GM18907 (cell line): ENCODE results near the gene ITPRIP.

Source experiments
- ATAC-seq: cut with Tn5 transposase; IDR thresholded peaks from one replicate; pipeline ENCODE4 v1.9.1; 2021; ENCODE audit warnings: mild to moderate bottlenecking, moderate library complexity; ENCODE audit not compliant: unreplicated experiment

ITPRIP gene

DNA sequence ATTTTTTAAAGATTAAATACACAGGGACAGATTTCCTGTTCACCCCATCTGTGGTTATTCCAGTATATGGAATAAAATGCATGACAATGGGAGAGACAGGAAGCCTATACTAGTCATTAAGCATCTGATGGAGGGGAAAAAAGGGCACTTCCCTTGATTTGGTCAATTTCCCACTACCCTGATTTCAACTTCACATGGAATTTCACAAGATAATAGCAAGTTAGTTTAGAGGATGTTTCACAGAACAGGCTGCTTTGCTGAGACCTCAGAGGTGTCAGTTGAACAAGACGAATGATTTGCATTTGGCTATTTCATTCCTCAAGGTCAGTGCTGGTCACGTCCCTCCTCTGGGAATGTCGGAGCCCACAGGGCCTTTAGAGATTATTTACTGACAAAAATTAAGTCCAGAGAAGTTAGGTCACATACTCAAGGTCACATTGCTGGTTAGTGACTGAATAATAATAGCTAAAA is 4.7 kb upstream of the ITPRIP start:
- ATAC-seq = no peak

GRCh38 chr10:104340641-104341040 is 2.4 kb upstream of the ITPRIP start:
- no peak for ATAC-seq

DNA sequence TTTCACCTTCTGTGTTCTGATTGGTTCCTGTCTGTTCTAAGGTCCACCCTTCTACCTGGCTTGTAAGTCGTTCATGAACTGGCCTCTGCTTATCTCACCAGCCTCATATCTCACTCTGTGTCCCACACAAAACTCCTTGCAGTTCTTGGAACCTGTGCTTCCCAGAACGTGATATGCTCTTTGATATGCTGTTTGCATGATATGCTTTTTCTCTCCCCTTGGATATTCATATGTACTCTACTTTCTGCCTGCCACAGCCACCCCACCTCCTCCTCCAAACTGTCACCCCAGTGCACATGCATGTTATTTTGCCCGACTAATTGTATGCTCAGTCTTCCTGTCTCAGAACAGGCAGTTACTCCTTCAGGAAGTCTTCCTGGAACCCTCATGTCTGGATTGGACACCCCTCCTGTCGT is 1.9 kb upstream of the ITPRIP start:
- ATAC-seq = no peak

- ATAC-seq = no peak
Measured at GRCh38 chr10:104339469-104340110, 1.3 kb upstream of the ITPRIP start.

GRCh38 chr10:104337521-104337984 is 712 bp downstream of the ITPRIP start:
- peak; percentile 51 for ATAC-seq

GRCh38 chr10:104336821-104337467 is 1.3 kb downstream of the ITPRIP start:
- peak; percentile 23 for ATAC-seq

GRCh38 chr10:104334965-104335650 is 3.2 kb downstream of the ITPRIP start:
- ATAC-seq = no peak

- no peak for ATAC-seq
Measured at GRCh38 chr10:104334561-104334960, 3.7 kb downstream of the ITPRIP start.

GRCh38 chr10:104333728-104334373 is 4.4 kb downstream of the ITPRIP start:
- ATAC-seq = no peak

DNA sequence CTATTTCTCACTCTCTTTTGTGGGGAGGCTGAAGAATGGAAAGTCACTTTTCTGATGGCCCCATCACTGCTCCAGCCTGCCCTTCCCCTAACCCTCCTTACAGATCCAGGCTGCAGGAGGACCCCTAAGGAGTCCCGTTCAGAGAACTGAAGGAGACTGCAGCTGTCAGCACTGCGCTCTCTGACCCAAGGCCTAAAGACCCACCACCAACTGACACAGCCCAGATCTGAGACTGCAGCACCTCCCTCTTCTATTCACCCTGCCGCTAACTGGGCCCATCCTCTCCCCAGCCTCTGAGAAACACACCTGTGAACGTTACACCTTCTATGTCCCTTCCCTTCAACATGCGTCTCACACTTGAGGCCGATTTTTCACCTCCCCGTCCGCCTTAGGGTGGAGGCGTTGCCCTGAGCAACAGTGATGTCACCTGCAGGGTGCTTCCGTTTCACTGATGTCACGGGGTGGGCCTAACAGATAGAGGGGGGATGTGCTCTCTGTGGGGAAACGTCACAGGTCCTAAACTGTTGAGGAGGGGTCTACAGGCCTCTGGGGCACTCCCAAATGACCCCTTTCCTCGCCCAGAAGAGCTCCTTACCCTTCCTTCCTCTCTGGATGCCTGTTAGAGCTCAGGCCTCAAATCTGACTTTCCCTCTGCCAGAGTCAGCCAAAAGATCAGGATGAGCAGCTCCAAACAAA is 5.1 kb downstream of the ITPRIP start:
- no peak for ATAC-seq

DNA sequence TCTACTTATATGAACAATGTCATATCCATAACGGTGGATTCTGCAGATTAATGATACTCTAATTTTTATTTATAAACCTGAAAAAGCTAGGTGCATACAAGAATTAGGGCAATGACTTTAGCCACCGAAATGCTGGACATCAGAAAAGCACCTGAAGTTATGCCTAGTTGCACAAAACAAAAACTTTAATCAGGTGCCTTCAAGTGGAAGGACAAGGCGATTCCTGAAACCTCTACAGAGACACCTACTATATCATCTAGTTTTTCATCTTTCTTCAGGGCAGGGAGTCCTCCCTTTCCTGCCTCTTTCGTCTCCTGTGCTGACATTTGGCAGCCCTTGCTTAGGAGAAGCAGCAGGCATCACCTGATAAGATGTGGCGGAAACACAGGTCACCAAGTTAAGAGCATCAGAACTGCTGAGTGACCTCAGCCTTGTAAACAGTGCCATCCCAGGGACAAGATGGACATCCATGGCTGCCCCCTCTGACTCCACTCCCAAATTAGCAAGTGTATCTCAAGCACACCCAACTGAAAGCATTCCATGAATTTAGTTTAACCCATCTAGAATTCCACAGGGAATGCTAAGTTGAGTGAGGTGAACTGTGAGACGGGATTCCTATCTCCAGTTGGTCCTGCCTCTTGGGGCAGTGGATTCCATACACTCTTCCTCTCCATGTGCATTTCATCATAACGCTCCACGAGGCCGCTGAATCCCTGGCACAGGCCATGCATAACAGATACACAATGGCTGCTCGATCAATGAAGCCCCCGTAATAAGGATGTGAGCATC is 5.8 kb downstream of the ITPRIP start:
- ATAC-seq = no peak

GRCh38 chr10:104331208-104331838 is 6.9 kb downstream of the ITPRIP start:
- ATAC-seq = no peak

DNA sequence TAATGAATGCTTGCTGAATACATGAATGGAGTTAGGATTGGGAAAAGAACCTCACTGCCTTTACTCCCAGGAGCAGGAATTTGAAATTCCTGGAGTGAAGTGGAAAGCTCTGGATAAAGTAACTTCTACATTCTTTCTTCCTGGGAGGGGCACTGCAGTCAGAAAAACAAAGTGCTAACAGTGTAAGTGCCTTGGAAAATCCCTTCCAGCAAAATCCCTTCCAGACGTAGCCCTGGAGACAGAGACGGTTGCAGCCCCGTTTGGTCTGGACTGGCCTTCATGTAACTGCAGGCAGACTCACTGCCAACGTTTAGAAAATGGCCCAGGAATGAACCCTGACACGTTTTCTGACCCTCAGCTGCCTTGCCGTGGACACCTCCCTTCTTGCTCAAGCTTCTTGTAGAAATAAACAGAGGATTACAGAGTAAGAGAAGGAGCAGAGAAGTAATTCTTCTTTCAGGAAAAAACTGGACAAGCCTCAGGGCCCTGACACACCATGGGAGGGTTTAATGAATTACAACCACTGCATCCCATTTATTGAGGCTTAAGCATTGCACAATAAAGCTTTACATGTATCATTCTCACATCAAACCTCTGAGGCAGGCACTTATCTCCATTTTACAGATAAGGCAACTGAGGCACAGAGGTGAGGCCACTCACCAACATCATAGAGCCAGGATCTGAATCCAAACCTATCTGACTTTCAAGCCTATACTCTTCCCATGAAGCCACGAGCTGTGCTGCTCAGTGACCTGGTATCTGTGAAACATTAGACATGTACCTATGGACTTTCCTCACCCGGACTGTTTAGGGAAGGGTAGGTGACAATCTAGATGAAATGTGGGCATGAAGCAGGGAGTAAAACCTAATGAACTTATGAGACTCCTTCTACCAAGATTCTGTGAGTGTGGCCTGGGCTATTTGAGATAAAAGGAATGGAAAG is 7.8 kb downstream of the ITPRIP start:
- ATAC-seq = no peak

GRCh38 chr10:104329735-104330134 is 8.5 kb downstream of the ITPRIP start:
- no peak for ATAC-seq

GRCh38 chr10:104328896-104329710 is 9.2 kb downstream of the ITPRIP start:
- ATAC-seq = peak; percentile 55

GRCh38 chr10:104328646-104328895 is 9.7 kb downstream of the ITPRIP start:
- ATAC-seq = no peak

DNA sequence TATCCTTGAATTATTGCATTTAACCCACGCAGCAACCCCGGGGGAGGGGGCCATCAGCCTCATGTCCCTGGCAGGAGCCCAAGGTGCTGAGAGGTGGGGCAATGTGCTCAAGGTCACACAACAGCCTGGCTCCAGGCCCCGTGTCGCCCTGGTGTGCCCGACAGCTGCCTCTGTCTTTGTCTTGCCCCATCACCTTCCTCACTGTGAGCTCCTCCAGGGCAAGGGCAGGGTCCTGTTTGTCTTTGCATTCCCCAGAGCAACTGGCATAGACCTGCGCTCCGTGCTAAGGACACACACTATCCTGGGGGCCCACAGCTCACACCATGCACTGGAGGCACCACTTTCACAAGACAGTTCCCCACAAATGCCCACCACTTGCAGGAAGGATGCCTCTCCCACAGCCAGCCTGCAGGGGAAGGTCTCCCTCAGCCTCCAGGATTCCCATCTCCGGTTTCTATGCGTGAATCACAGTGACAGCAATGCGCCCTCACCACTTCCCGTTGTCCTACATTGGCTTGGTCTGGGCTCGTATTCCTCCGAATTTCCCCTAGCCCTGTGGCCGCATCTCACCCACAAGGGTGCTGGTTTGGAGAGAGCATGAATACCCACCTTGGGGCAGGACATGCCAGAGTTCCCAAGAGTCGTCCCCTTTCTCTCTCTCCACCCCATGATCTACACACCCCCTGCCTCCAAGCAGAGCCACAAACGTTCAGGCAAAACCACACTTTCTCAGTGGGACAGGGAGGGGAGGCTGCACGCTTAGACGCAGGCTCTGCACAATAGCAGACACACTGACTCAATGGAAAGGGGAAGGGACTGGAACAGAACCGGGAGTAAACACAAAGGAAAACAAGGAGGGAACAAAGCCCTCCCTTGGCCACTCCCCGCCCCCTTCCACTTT is 10.3 kb downstream of the ITPRIP start:
- no peak for ATAC-seq
